GM18909 (cell line): ENCODE measurements around the gene CROCC2.

Experiments used
- ATAC-seq: cut with Tn5 transposase; IDR thresholded peaks from one replicate; pipeline ENCODE4 v1.9.1; 2021; ENCODE audit warnings: mild to moderate bottlenecking; ENCODE audit not compliant: unreplicated experiment, poor library complexity

Gene CROCC2

GRCh38 chr2:240906141-240906910 lies at the start of gene CROCC2:
Gene CROCC2 (plus strand): TSS chr2:240906336. CDS start chr2:240906514, 178 bp downstream.
- no peak for ATAC-seq

DNA sequence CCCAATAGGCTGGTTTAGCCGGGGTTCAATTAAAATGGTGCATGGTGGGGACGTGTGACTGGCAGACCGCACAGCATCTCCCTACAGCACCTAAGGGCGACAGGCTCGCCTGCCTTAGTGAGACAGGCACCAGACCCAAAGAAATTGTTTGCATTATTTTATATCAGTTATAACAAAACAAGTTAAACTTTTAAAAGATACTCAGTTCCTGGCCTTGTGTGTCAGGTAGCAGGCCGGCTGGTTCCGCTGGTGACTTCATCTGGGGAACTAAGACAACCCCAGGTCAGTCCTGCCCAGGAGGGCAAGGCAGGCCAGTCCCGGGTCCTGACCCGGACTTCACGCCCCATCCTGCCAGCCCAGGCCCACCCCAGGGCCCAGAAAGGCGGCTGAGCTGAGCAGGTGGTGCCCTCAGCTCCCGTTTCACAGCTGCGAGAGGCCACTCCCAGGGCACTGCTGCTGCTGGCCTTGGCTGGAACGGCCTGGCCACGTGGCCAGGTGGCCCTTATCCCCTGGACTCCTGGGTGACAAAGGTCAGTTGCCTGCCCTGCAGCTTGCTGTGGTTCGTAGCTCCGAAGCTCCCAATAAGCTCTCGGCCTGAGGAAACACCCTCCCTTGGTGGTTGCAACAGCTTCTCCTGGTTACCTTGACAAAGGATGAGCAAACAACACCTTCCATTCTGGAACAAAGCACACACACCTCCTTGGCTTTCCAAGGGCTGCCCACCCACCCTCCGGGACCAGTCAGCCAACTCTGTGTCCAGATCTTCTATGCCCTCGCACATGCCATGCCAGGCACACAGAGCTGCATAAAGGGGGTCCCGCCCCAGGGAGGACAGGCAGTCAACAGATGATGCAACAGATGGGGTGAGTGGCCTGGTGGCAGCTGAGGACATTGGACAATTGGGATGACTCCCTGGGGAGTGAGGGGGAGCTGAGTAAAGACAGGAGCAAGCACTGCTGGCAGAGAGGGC lies 48.8 kb upstream of the CROCC2 start:
- ATAC-seq = no peak

DNA sequence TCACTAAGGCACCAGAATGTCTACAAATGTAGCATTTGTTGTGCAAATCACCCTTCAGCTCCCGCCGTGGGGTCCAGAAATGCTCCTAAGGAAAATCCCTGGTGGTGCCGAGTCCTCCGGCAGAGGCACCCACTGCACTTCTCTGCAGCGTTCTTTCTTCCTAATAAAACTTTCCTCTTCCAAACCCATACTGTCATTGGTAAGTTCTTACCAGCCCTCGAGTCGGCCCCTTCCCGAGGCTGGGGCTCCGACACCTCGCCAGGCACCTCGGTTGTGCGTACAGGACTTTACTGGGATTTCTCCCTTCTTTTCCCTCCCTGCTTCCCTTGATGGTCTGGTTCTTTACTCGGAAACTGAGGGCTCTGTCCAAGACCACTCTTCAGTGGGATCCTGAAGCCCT lies 47.8 kb upstream of the CROCC2 start:
- no peak for ATAC-seq

DNA sequence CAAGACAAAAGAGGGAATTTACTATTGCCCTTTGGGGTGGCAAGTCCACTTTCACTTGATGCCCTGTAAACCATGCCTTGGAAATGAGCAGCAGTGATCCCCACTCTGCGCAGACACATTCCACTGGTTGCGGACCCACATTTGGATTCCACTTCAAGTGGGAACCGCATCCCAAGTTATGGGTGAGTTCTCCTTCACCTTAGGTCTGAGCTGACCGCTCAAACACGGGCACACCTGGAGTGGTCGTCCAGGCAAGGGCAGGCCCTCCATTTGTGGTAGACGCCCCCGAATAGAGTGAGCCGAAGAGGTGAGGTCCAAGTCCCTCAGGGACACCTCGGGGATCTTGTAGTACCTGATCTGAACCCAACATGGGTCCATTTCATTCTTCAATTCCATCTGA lies 47.3 kb upstream of the CROCC2 start:
- no peak for ATAC-seq

DNA sequence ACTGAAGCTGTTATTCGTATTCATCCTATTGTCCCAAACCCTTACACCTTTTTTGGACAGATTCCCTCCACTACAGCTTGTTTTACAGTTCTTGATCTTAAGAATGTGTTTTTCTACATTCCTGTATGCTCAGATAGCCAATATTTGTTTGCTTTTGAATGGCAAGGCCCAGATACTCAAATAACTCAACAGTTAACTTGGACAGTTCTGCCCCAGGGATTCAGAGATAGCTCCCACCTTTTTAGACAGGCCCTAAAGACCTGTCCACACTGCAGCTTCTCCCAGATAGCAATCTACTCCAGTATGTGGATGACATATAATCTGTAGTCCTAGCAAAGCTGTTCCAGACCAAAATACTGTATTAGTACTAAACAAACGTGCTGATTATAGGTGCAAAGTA lies 44.6 kb upstream of the CROCC2 start:
- ATAC-seq = no peak

DNA sequence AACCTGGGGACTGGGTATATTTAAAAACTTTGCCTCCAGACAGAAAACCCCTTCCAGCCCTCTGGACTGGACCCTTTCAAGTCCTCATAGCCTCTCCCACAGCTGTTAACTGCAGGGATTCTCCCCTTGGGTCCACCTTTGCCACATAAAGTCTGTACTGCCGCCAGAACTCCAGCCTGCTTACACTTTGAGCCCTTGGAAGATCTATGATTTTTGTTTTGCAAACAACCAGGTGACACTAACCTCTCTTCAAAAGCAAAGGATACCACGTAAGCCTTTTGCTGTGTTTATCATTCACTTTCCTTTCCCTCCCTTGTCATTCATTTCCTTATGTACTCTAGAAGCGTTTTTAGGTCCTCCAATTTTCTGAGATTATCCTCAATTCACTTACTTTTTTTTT lies 41.7 kb upstream of the CROCC2 start:
- ATAC-seq = no peak

DNA sequence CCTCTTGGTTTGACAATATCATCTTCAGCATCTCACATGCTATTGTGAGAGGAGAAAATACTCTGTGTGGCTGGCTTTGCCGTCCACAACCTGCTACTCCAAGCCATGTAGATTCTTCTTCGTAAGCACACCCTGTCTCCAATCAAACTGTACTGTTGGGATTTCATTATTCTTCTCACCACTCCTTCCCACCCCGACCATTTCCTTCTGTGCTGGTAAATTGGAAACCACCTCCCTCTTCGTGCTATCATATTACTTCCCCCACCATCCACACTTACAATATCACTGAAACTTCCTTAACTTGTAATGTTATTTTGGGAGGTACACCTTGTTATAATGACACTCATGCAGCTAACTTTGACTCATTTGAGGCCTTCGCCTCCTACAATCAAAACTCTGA lies 40.7 kb upstream of the CROCC2 start:
- no peak for ATAC-seq

DNA sequence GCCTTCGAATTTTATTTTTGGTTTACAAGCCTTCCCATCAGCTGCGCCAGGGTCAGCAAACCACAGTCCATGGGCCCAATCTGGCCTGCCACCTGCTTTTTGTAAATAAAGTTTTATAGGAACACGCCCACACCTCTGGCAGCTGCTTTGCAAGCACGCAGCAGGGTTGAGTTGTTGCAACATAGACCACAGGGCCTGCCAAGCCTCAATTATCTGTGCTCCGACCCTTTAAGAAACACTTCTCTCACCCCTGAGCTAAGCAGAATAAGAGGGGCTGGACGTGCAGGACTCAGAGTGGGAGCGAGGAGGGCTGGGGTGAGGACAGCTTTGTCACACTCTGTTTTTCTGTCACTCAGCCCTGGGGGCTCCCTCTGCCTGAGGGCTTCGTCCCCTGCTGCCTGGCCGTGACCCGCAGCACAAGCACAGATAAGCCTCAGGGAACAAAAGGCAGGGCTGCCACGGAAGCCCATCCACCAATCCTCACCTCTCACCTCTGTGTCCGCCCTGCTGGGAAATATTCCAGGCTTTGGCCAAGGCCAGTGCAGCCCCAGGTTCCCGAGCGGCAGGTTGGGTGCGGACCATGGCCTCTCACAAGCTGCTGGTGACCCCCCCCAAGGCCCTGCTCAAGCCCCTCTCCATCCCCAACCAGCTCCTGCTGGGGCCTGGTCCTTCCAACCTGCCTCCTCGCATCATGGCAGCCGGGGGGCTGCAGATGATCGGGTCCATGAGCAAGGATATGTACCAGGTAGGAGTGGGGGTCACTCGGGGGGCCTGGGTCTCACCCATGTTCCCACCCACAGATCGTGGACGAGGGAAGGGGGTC lies 37.6 kb upstream of the CROCC2 start, which contains the start of gene AGXT:
Gene AGXT (plus strand): TSS at position 539 of the 823 bp plus-strand sequence. CDS start 42 bp downstream, at position 581.
- ATAC-seq = no peak

GRCh38 chr2:240869109-240869955 lies 36.8 kb upstream of the CROCC2 start:
- no peak for ATAC-seq

- no peak for ATAC-seq
Measured at GRCh38 chr2:240869956-240870875, 35.9 kb upstream of the CROCC2 start.

DNA sequence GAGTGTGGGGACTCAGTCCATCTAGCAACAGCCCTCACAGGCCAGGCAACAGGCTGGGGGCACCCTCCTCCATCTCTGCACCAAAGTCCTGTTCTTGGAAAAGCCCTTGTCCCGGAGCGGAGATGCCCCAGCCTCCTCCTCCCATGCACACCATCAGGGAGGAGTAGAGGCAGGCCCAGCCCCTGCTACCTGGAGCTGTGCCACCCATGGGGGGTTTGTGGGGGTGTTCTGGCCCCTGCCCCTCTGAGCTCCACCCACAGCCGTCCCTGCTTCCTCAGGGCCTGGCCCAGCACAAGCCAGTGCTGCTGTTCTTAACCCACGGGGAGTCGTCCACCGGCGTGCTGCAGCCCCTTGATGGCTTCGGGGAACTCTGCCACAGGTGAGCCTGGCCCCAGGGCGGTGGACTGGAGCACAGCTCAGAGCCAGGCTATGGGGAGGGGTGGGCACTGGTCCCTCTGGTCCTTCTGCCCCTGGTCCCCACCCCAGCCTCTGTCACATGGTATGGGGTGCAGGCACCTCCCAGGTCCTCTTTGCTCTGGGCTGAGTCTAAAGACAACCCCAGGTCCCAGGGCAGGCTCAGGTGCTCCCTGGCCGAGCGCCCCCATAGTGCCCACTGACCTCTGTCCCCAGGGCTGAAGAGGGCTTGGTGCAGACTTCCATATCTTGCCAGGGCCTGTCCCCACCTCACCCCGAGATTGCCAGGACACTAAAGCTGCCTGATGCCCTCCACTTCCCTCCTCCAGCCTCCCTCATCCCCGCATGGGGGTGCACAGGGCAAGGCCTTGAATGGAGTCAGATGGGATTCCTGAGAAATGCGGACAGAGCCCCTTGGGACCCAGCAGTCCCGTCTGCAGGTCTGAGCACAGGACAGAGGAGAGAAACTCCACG lies 34.8 kb upstream of the CROCC2 start:
- ATAC-seq = no peak

DNA sequence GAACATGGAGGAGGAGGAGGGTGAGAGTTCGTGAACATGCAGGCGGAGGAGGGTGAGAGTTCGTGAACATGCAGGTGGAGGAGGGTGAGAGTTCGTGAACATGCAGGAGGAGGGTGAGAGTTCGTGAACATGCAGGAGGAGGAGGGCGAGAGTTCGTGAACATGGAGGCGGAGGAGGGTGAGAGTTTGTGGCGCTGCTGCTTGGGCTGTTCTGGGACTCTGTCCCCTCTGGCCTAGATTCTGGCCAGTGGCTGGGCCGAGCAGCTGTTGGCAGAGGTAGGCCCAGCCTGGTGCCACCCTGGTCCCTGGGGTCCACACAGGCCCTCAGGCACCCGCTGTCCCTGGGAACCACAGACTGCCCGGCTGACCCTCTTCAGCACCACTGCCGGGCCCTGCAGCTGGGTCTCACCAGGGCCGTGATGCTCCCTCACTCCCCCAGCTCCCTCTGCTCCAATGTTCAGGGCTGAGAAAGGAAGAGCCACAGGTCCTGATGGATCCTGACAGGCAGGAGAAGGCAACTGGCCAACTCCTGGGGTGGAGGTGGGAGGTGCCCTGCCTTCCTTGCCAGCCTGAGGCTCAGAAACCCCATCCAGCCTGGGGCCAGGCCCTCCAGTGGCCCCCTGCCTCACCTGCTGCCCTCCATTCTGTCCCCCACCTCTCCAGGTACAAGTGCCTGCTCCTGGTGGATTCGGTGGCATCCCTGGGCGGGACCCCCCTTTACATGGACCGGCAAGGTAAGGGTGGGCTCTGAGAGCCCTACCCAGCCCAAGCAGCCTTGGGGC lies 33.6 kb upstream of the CROCC2 start:
- no peak for ATAC-seq

DNA sequence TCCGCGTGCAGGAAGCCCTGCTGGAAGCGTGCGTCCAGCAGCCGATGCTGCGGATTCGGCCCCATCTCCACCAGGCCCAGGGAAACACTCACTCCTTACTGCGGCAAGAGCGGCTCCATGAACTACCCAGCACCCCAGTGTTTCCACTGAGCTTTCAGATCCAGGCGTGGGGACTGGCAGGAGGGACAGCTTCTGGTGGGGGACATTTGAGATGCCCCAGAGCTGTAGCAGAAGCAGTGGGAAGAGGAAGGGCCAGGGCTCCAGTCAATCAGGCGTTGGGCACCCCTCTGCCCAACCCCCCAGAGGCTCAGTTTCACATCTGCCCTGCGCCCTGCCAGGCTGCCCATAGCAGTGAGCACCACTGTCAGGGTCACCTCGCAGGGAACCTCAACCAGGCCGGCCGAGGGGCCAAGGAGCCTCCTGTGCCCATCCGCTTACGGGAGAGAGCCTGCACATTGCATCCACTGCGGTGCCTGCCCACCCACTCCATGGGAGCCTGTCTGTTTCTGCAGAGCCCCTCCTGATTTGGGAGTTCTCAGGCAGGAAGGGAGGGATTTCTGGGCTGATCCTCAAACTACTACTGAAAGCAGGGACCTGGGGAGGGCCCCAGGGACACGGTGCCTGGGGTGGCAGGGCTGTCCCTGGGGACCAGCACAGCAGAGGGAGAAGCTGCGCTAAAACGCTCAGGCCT lies 32.9 kb upstream of the CROCC2 start:
- no peak for ATAC-seq

GRCh38 chr2:240873805-240874714 lies 32.1 kb upstream of the CROCC2 start:
- no peak for ATAC-seq

DNA sequence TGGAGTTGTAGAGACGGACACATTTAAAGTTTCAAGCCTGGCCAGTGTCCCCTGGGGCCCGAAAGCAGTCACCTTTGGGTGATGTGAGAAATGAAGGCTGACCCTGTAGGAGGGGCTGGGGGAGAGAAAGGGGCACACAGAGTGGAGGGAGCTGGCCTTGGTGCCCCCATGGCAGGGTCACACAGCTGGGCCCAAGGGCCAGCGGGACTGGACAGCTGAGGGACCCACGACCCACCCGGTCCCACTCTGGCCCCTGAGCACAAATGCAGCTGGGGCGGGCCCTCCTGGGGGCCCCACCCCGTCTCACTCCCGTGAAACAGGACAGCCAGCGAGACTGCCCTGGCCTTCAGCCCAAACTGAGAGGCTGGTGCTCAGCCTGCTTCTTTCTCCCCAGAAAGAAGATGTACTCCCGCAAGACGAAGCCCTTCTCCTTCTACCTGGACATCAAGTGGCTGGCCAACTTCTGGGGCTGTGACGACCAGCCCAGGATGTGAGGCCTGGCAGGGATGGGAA lies 31.4 kb upstream of the CROCC2 start:
- no peak for ATAC-seq
